Measurements from ENCODE around the gene CHPF2. TPM values are rescaled to one million over a fixed set of nuclear protein-coding genes. Genes with fewer than 3 reads are reported as not detected.

Gene CHPF2, protein sequence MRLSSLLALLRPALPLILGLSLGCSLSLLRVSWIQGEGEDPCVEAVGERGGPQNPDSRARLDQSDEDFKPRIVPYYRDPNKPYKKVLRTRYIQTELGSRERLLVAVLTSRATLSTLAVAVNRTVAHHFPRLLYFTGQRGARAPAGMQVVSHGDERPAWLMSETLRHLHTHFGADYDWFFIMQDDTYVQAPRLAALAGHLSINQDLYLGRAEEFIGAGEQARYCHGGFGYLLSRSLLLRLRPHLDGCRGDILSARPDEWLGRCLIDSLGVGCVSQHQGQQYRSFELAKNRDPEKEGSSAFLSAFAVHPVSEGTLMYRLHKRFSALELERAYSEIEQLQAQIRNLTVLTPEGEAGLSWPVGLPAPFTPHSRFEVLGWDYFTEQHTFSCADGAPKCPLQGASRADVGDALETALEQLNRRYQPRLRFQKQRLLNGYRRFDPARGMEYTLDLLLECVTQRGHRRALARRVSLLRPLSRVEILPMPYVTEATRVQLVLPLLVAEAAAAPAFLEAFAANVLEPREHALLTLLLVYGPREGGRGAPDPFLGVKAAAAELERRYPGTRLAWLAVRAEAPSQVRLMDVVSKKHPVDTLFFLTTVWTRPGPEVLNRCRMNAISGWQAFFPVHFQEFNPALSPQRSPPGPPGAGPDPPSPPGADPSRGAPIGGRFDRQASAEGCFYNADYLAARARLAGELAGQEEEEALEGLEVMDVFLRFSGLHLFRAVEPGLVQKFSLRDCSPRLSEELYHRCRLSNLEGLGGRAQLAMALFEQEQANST
- polyA plus RNA-seq (ENCODE audit: insufficient read depth in 1 of 5, insufficient read length in 5 of 5, low replicate concordance in 1 of 5) = 10 to 100 TPM; 16.3 to 31.3 (median 19.1) TPM
- long read RNA-seq, donor 1, transcript CHPF2-201 (4 exons, 3,978 nt) = major isoform, 5 of 5 reads
- long read RNA-seq, donor 1, partial matches to known transcripts = 0 of 5 reads
- long read RNA-seq, donor 1, other reads (novel, unspliced or antisense) = 0 of 5 reads
- long read RNA-seq, donor 2 = 0 reads
- long read RNA-seq, donor 3, partial matches to known transcripts = 46 of 104 reads
- long read RNA-seq, donor 3, other reads (novel, unspliced or antisense) = 55 of 104 reads
- long read RNA-seq, donor 4, partial matches to known transcripts = 0 of 1 reads
- long read RNA-seq, donor 4, other reads (novel, unspliced or antisense) = 0 of 1 reads
- long read RNA-seq, donor 5, transcript CHPF2-201 (4 exons, 3,978 nt) = major isoform, 5 of 12 reads
- long read RNA-seq, donor 5, partial matches to known transcripts = 7 of 12 reads
- long read RNA-seq, donor 5, other reads (novel, unspliced or antisense) = 0 of 12 reads
- long read RNA-seq, donor 6, transcript CHPF2-201 (4 exons, 3,978 nt) = major isoform, 5 of 83 reads
- long read RNA-seq, donor 6, partial matches to known transcripts = 42 of 83 reads
- long read RNA-seq, donor 6, other reads (novel, unspliced or antisense) = 36 of 83 reads
- long read RNA-seq, donor 7, partial matches to known transcripts = 23 of 26 reads
- long read RNA-seq, donor 7, other reads (novel, unspliced or antisense) = 0 of 26 reads
- long read RNA-seq, donor 8, partial matches to known transcripts = 0 of 2 reads
- long read RNA-seq, donor 8, other reads (novel, unspliced or antisense) = 0 of 2 reads

DNA sequence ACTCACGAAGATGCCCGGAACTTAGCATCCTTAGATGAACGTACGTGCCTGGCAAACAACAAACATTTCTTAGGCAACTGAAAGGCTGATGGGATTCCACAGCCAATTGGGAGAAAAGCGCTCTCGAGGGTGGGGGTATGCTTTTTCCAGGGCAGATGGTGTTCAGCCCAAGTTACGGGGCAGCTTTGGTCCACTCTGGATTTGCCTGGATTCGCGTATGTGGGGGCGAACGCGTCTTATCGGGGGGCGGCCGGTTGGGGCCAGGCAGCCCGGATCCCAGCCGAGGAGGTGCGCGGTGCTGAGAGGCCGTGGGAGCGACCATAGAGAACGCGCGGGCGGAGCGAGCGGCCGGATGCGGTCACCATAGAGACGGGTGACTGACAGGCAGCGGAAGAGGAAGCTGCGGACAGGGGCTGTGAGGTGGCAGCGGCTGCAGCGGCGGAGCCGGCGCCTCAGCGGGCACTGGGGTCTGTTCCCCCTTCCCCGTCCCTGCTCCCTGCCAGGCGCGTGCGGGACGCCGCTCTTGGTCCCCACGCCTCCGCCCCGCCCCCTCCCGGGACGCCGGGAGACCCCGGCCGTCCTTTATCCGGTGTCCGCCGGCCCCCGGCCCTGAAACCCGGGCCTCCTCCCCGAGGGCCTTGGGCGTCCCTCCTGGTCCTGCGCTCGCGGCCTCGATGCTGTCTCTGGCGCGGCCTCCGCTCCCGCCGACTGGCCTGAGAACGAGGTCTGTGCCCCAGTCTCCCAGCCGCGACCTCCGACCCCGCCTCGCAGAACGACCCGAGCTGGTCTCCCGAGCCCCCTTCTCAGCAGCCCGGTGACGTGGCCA, at the start of gene CHPF2:
Gene CHPF2, plus strand, starts transcription at position 393 of the 826 bp plus-strand sequence. CDS start 1,529 bp downstream, outside the sequence.
- DNase-seq = peak; percentile 77 to 78

DNA sequence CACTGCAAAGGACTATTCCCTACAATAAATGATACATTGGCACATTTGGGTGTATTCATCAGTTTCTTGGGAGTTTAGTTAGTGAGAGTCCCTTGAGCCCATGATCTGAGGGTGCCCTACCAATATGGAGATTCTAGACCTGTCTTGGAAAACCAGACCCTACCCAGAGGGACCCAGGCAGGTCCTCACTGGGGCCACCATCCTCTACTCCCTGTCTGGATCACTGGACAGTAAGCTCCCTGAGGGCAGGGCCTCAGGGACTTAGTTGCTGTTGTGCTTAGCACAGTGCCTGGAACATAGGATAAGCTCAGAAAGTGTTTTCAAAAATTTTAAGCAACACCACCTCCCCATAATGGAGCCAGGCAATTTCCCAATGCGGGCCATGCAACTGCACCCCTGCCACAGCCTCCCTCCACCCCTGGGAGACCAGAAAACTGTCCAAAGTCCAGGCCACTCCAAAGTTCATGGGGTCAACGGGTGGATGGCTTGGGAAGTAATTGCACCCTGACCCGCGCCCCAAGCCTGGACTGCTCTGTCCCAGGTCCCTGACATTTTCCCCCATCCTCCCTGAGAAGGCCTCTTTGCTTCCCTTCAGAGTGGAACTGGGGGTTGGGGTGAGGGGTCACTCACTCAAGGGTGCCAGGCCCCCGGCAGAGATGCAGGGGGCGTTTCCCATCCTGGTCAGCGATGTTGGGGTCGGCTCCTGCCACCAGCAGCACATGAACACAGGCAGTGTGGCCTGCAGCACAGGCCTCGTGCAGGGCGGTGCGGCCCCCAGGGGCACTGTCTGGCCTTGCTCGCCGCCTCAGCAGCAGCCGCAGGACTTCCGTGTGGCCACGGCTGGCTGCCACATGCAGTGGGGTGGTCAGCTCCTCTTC, 46.3 kb upstream of the CHPF2 start:
- DNase-seq = no peak

DNA sequence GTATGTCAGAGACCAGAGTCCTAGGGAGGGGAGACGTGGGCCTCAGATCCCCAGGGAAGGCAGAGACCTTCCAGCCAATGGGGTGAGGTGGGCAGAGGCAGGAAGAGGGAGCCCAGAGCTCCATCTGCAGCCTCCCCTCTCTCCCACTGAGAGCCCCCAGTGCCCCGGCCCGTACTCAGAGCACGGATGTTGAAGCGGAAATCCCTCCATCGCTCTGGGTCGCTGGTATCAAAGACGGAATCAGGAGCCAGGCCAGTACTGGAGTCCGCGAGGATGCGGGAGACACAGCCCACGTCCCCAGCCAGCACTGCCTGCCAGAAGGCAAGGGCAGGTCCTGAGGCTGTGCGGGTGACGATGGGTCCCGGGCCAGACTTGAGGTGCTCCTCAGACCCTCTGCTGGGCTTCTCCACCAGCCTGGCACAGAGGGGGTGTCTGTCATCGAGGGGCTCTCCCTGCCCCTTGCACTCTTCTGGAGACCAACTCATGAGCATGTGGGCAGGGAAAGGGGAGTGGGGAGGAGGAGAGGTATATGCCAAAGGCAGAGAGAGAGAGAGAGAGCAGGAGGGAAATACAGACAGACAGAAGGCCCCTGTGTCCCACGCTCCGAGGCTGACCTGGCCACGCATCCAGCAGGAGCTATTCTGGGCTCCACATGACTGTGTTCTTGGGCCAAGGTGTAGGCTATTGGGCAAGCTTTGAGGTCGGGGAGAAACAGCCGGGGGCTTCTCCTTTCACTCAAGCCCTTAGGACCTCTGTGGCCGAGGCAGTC, 45.5 kb upstream of the CHPF2 start, which contains the start of gene ASB10:
Gene ASB10, minus strand, starts transcription at position 611 of the 769 bp plus-strand sequence. Its CDS starts 120 bp downstream, at position 491.
- DNase-seq = no peak

DNA sequence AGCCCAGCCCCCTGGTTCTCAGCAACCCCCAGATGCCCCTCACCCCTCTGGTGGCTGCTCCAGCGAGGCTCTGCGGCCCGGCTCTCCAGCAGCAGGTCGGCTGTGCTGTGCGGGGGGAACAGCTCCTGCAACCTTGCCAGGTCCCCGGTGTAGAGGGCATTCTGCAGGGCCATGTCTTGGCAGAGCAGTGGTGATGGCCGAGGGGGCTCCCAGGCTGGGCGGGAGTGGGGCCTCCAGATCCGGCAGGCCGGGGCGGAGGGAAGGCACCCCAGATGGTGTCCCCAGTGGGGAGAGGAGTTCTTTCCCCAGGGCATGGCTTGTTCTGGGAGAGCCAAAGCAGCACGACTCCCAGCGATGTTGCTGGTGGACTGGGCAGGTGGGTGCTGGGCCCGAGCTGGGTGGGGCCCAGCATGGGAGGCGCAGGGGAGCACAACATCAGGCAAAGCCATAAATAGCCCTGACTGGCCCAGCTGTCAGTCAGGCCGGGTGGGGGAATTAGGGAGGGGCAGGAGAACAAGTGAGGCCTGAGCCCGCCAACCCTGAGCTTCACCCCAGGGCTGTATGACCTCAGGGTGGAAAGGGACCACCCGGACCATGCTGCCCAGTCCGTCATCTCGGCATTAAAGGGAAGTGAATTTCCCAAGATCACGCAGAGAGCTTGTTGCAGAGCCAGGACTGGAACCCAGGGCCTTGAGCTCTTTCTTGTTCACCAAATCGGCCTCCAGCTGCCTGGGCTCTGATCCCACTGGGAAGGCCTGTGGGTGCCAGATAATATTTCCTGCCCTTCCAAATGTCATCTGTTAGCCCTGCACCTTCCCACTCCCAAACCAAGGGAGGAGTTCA, 44.7 kb upstream of the CHPF2 start:
- no peak for DNase-seq

DNA sequence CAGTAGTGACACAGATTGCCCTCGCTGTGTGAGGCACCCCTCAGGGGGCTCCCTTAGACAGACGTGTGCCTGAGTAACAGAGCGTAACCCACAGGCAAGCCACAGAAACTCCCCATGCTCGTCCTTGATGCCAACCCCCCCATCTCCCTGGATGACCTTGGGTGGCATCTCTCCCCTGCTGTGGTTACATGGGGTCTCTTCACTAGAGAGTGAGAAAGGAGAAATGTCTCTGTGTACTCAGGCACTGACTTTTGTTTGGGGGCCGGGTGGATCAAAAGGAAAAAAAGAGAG, 44.1 kb upstream of the CHPF2 start:
- no peak for DNase-seq

DNA sequence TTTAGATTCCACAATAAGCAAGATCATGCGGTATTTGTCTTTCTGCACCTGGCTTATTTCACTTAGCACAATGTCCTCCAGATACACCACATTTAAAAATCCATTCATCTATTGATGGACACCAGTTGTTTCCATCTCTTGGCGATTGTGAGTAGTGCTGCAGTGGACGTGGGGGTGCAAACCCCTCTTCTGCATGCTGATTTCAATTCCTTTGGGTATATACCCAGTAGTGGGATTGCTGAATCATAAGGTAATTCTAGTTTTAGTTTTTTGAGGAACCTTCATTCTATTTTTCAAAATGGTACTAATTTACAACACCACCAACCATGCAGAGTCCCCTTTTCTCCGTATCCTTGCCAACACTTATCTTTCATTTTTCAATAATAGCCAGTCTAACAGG, 43.2 kb upstream of the CHPF2 start:
- no peak for DNase-seq

DNA sequence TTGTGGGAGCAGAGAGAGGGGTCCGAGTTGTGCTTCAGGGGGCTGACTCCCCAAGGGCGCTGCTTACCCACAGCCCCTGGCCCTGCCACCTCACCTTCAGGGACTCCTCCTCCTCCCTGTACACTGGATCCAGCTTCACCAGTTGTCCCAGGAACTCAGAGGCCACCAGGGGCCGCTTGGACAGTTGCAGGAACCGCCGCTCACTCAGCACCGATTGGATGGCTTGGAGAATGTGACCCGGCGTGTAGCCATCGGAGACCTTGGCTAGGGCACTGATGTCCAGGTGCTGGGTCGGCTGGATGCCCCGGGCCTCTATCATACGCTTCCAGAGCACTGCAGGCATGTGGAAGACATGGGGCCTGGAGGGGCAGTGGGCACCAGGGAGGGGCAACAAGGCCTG, 40.7 kb upstream of the CHPF2 start:
- DNase-seq = no peak

DNA sequence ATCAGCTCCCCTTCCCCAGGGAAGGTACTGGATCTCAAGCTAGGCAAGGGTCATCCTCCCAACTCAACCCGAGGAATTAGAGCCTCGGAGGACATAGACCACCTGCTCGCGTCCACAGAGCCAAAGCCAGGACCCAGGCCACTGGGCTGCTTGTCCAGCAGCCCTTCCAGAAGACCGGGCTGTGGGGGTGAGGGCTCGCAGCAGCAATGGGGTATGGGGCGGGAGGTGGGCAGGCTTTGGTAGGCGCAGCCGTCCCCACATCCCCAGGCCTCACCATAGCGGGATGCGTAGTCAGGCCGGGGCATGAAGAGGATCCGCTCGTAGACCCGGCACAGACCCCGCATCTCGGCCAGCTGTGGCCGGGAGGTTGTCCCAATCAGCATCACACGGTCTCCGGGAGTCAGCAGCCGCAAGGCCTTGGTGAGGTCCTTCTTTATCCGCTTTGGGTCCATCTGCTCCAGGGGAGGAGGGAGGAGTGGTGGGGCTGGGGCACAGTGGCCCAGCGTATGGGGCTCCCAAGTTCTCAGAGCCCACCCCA, 40.2 kb upstream of the CHPF2 start:
- DNase-seq = no peak

DNA sequence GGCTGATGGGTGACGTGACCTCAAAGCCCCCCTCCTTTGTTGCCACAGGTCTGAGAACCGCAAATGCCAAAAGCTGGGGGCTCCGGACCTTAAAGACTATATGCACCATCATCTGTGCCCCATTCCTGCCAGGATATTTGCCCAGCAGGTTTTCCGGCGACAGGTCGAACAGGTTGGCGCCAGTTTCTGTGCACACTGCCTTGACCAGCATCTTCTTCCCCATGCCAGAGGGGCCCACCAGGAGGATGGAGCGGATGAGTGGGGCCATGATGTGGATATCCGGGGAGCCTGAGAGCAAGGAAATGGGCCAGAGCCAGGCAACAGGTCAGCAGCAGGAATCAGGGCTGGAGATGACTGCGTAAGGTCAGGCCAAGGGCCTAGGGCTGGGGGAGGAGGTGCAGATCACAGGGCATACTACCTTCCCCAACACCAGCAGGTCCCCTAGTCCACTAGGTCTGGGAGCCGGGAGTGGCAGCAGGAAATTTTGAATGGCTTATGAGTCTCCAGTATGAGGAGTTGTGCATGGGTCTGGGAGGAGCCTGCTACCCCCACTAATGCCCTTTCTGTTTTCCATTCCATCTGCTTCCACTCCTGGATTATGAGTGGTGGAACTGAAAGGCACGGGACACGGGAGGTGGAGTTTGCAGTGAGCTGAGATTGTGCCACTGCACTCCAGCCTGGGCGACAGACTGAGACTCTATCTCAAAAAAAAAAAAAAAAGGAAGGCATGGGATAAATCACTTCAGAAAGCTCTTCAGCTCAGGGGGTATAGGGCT, 38.9 kb upstream of the CHPF2 start:
- no peak for DNase-seq

DNA sequence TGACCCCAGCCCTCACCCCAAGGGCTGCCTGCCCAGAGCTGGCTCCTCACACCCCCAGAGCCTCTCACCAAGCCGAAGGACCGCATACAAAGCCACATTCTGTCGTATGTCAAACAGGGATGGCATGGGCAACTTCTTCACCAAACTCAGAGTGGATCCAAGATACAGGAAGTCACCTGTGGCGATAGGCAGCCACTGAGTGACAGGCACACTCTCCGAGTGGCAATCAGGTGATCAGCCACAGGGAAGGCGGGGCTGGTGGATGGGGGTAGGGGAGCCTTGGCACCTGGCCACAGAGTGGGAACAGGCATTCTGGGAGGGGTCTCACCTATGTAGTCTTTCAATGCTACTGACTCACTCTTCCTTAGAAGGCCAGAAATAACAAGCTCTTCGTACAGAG, 38.1 kb upstream of the CHPF2 start:
- DNase-seq = no peak

DNA sequence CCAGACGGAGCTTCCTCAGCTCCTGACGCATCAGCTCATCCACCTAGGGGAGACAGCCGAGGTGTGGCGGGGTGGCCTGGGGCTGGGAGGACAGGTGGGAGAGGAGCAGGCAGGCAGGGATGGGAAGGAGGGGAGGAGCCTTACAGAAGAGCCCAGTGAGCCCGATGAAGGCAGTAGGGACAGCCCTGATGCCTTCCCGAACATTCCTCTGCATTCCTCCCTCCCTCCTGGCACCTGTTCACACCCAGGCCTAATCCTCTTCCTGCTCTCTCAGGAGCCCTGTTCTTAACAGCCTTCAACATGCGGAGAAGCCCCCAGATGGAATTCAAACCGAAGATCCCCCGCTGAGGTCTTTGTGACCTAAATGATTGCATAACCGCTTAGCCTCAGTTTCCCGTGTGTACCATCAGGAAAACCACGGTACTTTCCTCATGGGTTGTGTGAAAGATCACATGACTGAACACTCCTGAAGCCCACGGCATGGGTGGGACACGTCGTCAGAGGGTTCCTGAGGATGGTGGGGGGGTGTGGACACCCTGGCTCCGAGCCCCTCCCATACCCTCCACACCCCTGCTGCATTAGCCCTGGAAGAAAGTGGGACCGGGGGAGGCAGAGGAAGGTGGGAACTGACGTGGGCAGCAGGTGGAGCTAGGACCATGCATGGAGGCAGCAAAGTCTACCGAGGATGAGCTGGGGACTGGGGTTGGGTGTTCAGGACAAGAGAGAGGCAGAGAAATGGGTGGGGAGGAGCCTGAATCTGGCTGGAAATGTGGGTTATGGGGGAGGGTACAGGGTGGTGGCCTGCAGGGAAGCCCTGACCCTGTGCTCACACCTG, 36.5 kb upstream of the CHPF2 start:
- no peak for DNase-seq

DNA sequence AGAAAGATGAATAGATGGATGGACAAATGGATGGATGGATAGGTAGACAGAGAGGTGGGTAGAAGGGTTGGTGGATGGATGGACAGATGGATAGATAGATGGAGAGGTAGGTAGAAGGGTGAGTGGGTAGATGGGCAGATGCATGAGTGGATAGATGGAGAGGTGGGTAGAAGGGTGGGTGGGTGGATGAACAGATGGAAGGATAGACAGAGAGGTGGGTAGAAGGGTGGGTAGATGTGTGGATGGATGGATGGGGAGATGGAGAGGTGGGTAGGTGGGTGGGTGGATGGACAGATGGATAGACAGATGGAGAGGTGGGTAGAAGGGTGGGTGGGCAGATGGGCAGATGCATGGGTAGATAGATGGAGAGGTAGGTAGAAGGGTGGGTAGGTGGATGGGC, 34.4 kb upstream of the CHPF2 start:
- DNase-seq = no peak

DNA sequence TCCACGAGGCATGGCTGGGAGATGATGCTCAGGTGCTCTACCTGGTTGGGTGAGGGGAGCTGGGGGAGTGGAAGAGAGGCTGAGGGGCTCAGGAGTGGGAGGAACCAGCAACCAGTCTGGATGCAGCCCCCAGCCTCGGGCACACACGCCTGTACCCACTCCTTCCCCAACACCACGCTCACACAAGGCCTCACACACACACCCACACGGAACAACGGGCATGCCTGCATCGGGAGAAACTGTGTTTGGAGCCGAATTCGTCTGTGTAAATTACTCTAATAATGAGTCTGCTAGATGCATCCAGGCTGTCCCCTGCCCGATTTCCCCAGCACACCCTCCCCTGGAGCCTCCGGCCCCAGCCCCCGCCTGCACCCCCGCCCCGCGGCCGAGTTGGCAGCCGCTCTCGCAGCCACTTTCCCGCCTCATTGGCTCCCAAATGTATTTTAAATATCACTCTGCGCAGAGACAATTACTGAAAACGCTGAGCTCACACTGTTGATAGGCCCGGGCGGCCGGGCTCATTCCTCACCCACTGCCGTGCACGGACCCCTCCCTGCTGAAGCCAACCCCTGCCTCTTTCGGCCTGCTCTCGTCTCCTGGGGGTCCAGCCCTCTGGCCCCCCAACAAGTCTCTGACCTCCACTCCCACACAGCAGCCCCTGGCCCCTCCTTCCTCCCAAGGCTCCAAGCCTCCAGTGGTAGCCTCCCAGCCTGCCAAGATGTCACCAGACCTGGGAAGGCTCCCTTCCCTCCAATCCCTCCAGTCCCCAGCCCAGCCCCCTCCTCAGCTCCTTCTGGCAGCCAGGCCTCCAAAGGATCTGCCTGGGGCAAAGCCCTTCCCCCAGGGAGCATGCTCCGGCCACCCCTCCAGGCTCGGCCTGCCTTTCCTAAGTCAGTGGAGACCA, 33.1 kb upstream of the CHPF2 start:
- DNase-seq = peak; percentile 74 to 81

DNA sequence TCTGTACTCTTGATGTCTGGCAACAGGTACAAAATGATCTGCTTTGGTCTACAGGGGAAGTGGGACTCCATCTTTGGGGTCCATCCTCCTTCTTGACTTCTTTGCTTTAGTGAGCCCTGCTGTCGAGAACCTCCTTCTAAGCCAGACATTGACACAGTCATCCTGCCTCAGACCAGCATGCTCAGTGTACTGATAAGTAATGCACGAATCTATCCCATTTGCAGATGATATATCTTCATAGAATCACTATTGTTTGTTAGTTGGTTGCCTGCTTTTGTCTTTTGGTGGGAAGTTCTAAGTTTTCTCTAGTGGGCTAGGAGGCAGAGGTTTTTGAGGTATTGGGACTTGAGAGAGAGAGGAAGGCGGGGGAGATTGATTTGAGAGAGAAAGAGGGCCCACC, 30.9 kb upstream of the CHPF2 start:
- DNase-seq = no peak
